GM19043 (cell line): ENCODE measurements around the gene PTGFRN.

Experiments used
- ATAC-seq: cut with Tn5 transposase; IDR thresholded peaks from one replicate; pipeline ENCODE4 v1.9.1; 2021; ENCODE audit warnings: low read depth; ENCODE audit not compliant: unreplicated experiment

PTGFRN gene

DNA sequence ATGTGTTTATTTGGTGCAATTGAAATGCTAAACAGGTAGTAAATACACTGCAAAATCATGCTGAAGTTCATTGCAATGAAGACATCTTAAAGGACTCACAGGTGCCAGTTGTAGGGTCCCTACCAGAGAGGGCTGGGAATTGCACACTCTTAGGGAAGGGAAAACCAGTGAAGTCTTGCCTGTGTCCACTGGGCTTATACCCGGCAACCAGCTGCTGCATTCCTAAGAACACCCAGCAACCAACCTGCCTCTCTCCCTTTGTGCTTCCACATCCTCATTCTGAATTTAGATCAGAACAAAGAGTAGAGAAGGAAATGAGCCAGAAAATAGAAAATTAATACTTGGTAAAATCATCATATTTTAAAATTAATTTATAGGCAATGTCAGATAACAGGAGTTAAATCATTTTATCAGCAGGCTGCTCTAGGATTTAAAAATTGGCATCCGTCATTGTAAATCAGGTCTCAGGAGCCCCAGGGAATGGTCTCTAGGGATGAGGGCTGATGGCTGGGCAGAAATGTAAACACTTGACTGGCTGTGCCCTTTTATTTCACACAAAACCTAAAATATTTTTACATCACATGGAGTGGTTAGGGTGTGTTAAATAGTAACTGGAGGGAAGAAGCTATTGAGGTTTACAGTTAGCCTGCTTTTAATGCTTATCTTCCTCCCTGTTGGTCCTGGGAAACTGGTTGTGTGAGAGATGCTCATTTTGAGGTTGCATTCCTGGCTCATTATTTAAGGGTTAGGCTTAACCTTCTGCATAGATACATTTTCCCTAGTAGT is 31.3 kb downstream of the PTGFRN start:
- ATAC-seq = no peak

DNA sequence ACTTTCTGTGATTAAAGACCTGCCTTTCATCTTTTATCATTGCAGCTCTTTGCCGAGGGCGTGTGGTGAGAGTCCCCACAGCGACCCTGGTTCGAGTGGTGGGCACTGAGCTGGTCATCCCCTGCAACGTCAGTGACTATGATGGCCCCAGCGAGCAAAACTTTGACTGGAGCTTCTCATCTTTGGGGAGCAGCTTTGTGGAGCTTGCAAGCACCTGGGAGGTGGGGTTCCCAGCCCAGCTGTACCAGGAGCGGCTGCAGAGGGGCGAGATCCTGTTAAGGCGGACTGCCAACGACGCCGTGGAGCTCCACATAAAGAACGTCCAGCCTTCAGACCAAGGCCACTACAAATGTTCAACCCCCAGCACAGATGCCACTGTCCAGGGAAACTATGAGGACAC is 32.0 kb downstream of the PTGFRN start:
- ATAC-seq = no peak

DNA sequence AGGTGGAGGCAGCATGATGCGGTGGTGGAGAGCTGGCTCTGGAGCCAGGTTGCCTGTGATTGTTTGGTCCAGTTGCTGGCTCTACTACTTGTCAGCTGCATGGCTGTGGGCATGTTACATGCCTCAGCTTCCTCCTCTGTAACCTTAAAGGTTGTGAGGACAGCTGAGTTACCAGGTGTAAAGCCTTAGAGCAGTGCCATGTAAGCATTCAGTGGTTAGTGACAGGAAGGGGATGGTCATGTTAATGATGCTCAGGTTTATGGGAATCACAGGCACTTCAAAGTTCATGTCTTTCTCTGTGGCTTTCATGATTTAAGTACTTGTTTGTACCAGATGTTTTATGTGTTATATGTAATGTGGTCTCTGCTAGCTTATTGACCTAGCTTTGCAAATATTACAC is 32.6 kb downstream of the PTGFRN start:
- ATAC-seq = no peak

DNA sequence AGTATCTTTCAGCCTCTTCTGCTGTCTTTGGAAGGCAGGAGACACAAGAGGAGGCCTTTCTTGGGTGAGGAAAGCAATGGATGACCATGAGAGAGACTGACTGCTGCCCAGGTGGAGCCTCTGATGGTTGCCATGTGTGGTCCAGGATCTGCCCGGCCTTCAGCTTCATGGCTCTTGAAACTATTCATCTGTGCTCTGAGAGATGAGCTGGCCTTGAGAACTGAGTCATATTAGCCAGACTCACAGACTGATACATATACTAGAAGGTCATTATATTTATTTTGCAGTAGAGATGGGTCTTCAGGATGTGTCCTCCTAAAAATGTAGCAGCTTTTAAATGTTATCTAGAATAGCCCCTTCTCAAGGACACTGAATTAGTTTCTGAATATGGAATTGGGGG is 33.7 kb downstream of the PTGFRN start:
- no peak for ATAC-seq

DNA sequence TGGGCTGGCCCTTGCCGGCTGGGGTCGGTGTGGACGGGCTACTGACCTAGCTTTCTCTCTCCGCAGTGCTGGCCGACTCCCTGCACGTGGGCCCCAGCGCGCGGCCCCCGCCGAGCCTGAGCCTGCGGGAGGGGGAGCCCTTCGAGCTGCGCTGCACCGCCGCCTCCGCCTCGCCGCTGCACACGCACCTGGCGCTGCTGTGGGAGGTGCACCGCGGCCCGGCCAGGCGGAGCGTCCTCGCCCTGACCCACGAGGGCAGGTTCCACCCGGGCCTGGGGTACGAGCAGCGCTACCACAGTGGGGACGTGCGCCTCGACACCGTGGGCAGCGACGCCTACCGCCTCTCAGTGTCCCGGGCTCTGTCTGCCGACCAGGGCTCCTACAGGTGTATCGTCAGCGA is 34.9 kb downstream of the PTGFRN start:
- no peak for ATAC-seq

DNA sequence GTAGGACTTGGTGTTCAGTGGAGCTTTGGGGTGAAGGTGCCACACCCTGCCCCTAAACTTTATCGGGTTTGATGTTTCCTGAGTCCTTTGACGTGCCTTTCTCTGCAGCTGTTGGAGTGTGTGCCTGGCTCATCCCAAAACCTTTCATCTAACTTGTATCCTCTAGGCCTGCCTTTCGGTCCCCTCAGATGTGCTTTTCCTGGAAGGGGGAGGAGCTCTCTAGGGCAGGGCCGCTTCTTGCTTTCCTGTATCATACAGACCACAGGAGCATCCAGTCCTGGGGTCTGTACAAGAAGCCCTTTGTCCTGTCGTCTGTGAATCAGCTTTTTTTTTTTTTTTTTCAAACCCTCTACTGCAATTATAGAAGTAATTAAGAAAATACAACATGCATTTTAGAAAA is 35.7 kb downstream of the PTGFRN start:
- ATAC-seq = no peak

DNA sequence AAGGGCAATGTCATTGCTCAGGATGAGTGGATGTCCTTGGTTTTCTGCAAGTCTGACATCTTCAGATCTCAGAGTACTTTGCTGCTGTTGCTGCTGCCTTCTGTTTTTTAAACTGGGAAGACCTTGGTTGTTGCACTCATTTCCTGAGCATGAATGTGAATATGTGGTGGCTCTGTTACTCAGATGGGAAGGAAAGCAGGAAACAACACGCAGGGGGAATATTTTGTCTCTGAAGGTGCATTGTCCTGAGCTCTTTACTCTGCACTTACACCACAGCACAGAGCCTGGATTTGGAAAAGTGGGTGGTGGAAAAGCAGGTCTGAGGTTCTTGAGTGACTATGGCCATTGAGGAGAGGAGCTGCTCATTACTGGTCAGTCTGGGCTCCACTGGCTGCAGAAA is 36.3 kb downstream of the PTGFRN start:
- no peak for ATAC-seq

DNA sequence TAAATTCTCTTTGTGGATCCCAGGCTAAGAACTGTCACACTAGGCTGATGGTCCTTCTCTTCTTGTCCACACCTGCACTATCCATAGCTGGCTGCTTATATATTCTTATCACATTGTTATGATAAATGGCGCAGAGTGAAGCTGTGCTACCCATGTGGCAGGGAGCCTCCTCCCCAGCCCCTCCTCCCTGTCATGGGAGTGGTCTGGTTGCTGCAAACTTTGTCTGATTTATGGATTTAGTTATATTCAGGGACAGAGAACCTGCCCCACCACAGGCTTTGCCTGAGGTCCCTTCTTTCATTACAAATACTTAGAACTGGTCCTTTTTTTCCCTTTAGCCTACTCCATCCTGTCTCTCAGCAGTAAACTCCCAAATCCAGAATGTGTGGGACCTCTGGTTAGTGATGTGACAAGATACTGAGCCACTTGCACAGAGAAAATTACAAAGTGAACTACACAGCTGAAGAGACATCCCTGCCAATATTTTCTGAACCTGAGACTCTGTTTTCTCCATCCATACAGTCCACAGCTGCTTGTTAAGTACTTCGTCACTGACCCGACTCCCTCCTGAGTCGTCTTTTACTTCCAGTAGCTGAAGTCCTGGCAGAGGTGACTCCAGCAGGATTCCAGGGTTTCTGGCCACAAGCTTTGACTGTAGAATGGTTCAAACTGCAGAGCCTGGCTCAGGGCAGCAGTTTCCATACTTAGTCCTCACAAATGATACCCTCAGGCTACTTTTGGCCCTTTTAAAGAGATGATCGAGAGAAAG is 37.6 kb downstream of the PTGFRN start:
- ATAC-seq = no peak

DNA sequence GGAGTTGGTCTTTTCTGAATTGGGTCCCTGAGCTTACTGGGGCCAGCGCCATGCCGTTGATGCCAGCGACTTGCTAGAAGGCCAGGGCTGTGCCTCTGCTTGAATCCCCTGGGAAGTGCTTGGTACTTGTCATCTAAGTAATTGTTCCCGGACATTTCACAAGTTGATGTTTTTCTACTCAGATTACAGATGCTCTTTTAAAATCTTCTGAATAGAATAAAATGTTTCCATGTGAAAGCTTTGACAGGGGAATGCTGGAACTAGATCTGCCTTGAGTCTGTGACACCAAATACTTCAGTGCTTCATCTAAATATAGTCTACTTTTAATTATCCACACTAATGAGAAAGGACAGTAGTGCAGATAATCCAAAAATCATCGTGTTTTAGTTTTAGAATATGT is 38.3 kb downstream of the PTGFRN start:
- no peak for ATAC-seq

DNA sequence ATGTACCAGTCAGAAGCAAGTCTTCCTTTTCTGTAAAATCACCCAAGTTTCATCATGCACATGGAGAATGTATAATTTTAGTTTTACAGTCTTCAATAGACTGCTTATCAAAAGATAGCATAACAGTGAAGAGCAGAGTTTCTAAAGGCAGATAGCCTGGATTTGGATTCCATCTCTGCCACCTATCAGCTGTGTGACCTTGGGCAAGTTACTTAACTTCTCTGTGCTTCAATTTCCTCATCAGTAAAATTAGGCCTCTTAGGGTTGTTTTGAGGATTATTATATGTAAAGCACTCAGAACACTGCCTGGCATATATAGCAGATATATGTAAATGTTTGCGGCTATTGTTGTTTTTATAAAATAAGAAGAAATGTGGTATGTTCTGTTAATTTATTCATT is 38.9 kb downstream of the PTGFRN start:
- no peak for ATAC-seq

DNA sequence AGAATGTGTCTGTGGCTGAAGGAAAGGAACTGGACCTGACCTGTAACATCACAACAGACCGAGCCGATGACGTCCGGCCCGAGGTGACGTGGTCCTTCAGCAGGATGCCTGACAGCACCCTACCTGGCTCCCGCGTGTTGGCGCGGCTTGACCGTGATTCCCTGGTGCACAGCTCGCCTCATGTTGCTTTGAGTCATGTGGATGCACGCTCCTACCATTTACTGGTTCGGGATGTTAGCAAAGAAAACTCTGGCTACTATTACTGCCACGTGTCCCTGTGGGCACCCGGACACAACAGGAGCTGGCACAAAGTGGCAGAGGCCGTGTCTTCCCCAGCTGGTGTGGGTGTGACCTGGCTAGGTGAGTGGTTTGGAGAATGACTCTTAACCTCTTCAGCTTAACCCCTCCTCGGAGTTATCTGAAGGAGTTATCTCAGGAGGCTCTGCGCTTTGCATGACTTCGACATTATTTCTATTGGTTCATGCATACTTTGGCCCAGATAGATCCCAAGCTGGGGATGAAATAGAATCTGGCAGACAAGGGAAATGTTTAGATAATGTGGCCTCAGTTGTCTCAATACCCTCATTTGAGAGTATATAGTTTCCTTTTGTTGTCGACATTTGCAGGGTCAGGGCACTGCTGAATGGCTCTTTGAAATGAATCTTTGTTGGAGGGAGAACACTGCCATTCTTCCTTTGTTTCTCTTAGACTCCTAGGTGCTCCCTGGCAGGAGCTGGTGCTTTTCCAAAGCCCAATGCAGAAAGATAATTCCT is 39.7 kb downstream of the PTGFRN start:
- ATAC-seq = no peak

DNA sequence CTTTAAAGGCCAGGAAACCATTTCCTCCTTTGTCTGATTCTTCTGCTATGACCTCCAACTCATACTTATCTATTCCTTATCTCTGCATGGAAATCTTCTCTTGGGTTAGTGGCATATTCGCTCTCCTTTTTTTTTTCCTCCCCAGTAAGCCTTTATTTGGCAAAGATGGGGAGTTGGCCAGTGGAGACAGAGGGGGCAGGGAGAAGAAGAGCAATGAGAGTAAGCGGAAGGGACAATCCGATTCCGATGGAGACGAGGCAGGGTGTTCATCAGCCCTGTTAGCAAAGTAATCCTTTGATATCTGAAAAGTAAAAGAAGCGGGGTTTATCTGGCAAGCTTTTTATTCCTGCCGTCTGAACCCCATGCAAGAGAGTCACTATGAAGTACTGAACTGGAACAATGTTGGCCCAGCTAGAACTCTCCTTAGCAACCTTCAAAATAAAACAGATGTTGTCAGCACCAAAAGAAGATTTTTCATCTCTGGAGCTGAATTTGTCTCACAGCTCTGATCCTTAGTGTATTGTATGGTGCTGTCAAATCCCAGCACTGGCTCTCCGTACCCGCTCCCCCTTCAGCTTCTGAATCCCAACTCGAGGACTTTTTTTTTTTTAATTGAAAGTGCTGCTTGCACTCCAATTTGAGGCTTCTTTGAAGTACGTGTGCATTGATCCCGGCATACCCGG is 40.9 kb downstream of the PTGFRN start:
- ATAC-seq = no peak

DNA sequence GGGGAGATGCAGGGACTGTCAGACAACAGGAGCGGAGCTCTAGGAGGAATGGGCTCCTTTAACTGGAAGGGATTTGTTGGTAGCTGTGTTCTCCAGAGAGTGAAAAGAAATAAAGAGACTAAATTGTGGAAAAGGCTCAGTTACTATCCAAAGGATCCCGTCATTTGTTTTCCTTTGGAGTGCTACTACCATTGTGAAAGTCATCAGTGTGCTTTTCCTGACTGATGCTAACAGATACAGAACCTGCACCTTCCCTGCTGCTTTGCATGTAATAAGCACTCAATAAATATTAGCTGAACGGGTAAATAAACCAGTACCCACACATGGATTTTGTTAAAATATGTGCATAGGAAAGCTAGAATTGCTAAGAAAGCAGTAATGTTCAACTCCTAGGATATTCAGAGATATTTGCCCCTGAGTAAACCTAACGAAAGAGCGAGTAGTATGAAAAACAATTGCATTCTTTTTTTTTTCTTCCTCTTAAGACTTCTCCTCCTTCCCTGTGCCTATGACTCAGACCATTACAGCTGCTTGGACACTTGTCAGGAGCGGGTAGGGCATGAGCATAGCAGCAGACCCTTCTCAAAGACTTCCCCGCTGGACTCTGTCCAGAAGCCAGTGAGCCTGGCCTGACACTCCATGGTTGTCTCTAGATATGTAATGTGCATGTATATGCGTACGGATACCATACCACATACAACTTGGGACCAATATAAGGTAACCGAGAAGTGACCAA is 41.7 kb downstream of the PTGFRN start:
- ATAC-seq = no peak

DNA sequence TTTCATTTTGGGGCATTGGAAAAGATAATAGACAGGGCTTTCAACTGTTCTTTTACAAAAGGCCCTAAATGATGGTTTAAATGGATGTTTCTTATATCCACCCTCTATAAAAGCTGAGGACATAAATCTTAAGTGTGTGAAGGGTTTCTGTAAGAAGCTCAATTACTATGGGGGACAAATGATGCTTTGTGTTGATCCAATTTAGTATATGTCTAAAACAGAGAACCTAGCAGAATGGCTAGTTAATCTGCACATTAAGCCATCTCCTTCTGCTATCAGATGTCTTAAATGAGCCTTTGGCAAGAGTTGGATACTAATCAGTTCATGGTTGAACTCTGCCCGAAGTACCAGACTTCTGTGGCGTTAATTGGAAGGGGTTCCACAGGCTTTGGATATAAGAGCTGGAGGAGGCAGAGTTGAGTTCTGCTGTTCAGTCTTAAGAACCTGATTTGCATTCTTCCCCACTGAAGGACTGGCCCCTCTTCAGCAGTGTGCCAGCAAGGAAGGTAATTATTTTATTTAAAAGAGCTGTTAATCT is 43.1 kb downstream of the PTGFRN start:
- ATAC-seq = no peak

DNA sequence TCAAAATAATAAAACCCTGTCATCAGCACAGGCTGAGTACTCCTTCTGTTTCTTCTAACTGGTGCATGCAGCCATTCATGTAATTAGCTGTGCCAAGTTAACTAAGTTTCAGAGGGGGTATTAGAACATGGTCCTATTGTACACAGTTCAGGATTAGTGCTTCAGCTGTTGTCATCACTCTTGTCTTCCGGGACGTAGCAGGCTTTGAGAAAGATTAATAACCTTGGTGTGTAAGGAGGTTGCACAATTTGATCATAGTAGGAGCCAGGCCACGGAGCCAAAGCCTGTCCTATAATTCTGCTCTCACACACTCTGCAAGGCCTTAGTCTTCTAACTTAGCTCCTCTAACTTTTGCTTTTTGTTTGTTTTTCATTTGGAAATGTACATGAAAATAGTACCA is 44.7 kb downstream of the PTGFRN start:
- no peak for ATAC-seq

DNA sequence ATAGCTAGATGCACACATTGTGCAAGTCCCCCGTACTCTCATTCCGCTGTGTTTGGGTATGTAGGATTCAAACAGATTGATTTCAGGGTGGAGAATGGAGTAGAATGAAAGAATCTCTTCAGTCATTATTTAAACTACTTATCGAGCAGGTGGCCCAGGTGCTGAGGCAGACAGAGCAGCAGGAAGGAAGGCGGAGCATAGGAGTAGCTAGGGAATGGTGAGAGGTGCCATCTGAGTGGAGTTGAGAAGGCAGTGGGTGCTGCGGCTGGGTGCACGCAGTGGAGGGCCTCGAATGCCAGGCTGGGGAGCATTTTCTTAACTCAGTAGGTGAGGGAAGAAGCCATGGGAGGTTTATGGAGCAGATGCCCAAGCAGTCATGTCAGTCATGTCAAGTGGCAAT is 46.7 kb downstream of the PTGFRN start:
- ATAC-seq = no peak

DNA sequence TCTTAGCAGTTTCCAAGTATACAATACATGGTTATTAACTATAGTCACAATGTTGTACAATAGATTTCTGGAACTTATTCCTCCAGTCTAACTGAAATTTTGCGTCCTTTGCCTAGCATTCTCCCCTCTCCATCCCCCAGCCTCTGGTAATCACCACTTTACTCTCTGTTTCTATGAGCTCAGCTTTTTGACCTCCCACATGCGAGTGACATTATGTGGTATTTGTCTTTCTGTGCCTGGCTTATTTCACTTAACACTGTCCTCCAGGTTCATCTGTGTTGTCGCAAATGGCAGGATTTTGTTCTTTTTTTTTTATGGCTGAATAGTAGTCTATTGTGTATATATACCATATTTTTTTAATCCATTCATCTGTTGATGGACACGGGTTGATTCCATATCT is 47.9 kb downstream of the PTGFRN start:
- no peak for ATAC-seq

DNA sequence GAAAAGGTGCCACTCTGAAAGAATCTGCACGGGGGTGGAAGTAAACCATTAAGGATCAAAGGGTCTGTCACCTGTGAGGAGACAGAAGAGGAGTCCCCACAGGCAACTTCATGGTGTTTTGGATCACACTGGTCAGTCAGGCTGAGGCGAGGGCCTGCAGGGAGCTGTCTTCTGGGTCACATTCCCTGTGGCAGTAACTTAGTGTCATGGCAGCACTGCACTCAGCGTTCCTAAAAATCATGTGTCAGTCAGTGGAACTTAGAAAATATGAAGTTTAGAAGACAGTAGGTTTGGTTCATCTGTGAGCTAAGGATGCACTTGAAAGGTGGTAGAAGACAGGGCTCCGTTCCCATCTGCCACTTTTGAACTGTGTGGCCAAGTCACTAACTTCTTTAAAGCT is 48.4 kb downstream of the PTGFRN start:
- ATAC-seq = no peak

DNA sequence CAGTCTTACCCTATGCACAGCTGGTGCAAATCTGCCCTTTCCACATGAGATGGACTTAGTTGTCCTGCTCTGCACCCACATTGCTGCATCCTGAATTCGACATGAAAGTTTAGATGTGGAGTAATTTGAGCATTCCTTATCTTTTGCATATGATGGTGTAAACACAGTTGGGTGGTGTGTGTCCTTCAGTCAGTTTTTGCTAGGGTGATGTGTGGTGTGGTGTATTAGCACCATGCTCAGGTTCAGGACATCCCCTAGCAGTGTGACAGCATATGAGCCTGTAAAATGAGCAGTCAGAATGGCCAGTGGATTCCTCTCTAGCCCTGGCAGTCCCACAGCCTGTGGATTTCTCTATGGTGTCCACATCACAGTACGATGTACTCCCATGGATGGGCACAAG is 49.3 kb downstream of the PTGFRN start:
- ATAC-seq = no peak

DNA sequence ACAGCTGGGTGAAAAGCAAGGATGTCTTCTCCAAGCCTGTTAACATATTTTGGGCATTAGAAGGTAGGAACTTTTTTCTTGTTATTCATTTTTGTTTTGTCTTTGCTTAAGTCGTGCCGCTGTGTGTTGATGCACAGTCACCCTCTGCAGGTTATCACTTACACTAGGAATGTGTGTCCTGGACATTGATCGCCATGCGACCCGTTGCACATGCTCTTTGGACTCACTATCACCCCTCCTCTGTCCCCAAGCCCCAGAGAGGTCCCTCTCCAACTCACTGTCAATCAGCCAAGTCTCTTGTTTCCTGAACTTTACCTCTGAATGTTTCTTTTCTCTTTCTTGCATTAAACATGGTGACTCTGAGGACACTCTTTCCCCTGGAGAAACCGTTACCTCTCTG is 51.9 kb downstream of the PTGFRN start:
- no peak for ATAC-seq
